Heart left ventricle (tissue), 16 donors: Measurements from ENCODE around the gene ANKRD16. TPM values are rescaled to one million over a fixed set of nuclear protein-coding genes. Genes with fewer than 3 reads are reported as not detected.

Experiments
- ATAC-seq, 4 donors: fragments of 200-7000 bp; cut with Tn5 transposase; one replicate each; pipeline ENCODE4 v1.9.1; 2020 to 2022; ENCODE audit warnings: moderate library complexity in 4 of 4, mild to moderate bottlenecking in 3 of 4, moderate number of reproducible peaks in 1 of 4
- DNase-seq, 5 donors: peaks; one replicate each; pipeline ENCODE4 v3.0.0-alpha.2; 2020
- H3K27ac ChIP-seq, 12 donors: fragments of 200-600 bp; sonication (generic) in 4 of 12; one replicate each; pipeline versions ENCODE4 v1.5.0 to v1.8.0; 2016 to 2022; ENCODE audit warnings: mild to moderate bottlenecking in 2 of 12
- H3K27me3 ChIP-seq, 9 donors: fragments of 200-600 bp; sonication (generic) in 2 of 9; one replicate each; pipeline versions ENCODE4 v1.5.1 to v1.8.0; 2016 to 2022; ENCODE audit warnings: mild to moderate bottlenecking in 3 of 9
- H3K36me3 ChIP-seq, 9 donors: fragments of 200-600 bp; sonication (generic) in 2 of 9; one replicate each; pipeline versions ENCODE4 v1.5.0 to v1.8.0; 2018 to 2022; ENCODE audit warnings: mild to moderate bottlenecking in 2 of 9
- H3K4me1 ChIP-seq, 12 donors: fragments of 200-600 bp; sonication (generic) in 4 of 12; one replicate each; pipeline versions ENCODE4 v1.5.0 to v1.8.0; 2016 to 2022; ENCODE audit warnings: mild to moderate bottlenecking in 3 of 12
- H3K4me3 ChIP-seq, 12 donors: fragments of 200-600 bp; sonication (generic) in 4 of 12; one replicate each; pipeline versions ENCODE4 v1.5.0 to v1.8.0; 2017 to 2022; ENCODE audit warnings: mild to moderate bottlenecking in 9 of 12, moderate library complexity in 4 of 12
- H3K9me3 ChIP-seq, 12 donors: fragments of 200-600 bp; sonication (generic) in 4 of 12; one replicate each; pipeline versions ENCODE4 v1.5.0 to v1.8.0; 2016 to 2022; ENCODE audit warnings: mild to moderate bottlenecking in 1 of 12
- CTCF ChIP-seq, 12 donors: fragments of 200-600 bp; sonication (generic) in 4 of 12; IDR thresholded peaks; one replicate each; pipeline versions ENCODE4 v1.5.0 to v1.8.0; 2018 to 2022; ENCODE audit warnings: antibody characterized with exemption in 12 of 12, mild to moderate bottlenecking in 5 of 12
- POLR2A ChIP-seq, 2 donors: fragments of 450-650 bp; IDR thresholded peaks; one replicate each; pipeline ENCODE4 v1.6.1; 2017; ENCODE audit warnings: antibody characterized with exemption in 2 of 2, mild to moderate bottlenecking in 2 of 2, moderate library complexity in 2 of 2
- WGBS, 4 donors: extraction: QIAGEN DNeasy Blood & Tissue Kit in 2 of 4; methylation state at CpG; one replicate each; pipeline versions ENCODE4 v1.1.5 to v1.1.7; 2013 to 2018; 5-methylcytosine and 5-hydroxymethylcytosine counted together
- intact Hi-C, 10 donors: fragments of 100-400 bp; cut with DNase I; formaldehyde crosslinking; loops; one replicate each; pipeline versions ENCODE4 v1.11.1 to v1.14.2; 2022
- polyA plus RNA-seq, 2 donors: library from polyadenylated mRNA; stranded (reverse); fragments of 200-250 nt; gene quantifications; one replicate each; pipeline ENCODE4 v1.2.3, GENCODE V29; 2013
- total RNA-seq, 9 donors: library from RNA; depleted of rRNA in 2 of 9; stranded (reverse); fragments of >200 nt in 2 of 9; fragmentation: NEBNext Ultra II Directional in 3 of 9; extraction: Animal tissue kit (Norgen Biotek cat#: 25700) in 3 of 9; gene quantifications; one replicate each; pipeline versions ENCODE4 v1.1.0 to v1.2.4, GENCODE V29; 2016 to 2023
- donor health status: ischemic (EF 13 %, LVEDD 7.1; RV severe dilation, severe dysfunction).
- donor health status: healthy with polysubstance abuse.
- donor health status: DM: no; HTN: yes; CAD: no.
- donor health status: DM: no; HTN: no; CAD: no.
- donor health status: ischemic (EF 25% LVEDD 6.9; RV normal size, moderate dysfunction).
- donor health status: ischemic (EF 25% LVEDD 5.7; RV mildly dilated, moderate dysfunction).
- donor health status: healthy.
- donor health status: DM: yes; HTN: yes; CAD: no.
- donor health status: ischemic (EF 35%, LVEDD 5.7; RV mildly dilated, moderate dysfunction).
- donor health status: nonischemic (EF 11% LVEDD 7.7; RV severe dilation, severe dysfunction).
- donor health status: DM: yes; HTN: yes; CAD: no.
- donor health status: PGD.
- donor health status: ischemic (EF 29% LVEDD 5.4; RV normal size, mild dysfunction).
- donor health status: nonischemic (EF 23%, LVEDD 6.1; RV moderate dilation, normal function).

ANKRD16 gene
- total and polyA plus RNA-seq, 11 donors, result 1.7 to 5.0 (median 2.7) TPM

- Histone ChIP-seq H3K27ac (no peak overlapping the region), H3K4me3 (no peak overlapping the region), H3K27me3 (no peaks in the 10 kb centered on the region), H3K36me3 (no peaks in the 10 kb centered on the region), H3K4me1 (peaks cover 0 to 7% (median 0%) of the 10 kb centered on the region in 12 donors), H3K9me3 (no peaks in the 10 kb centered on the region)
- no peak for ATAC-seq
- no peak for TF ChIP-seq CTCF (IDR thresholded peaks at IDR 0.05)
- no peak for TF ChIP-seq POLR2A (IDR thresholded peaks at IDR 0.05)
- no peak for DNase-seq
- 83 to 93% (median 87%) methylated on average over 13 of the region's 13 CpGs for WGBS, 4 donors
- intact Hi-C loops, result no loop called here
Observed at GRCh38 chr10:5832946-5833345, 56.7 kb downstream of the ANKRD16 start.

GRCh38 chr10:5831446-5831782, 58.3 kb downstream of the ANKRD16 start:
- WGBS, 4 donors, result 89 to 98% (median 92%) methylated on average over 5 to 8 of the region's 8 CpGs
- ATAC-seq, result no peak
- H3K4me3 ChIP-seq, result no peak overlapping the region
- H3K36me3 ChIP-seq, result no peaks in the 10 kb centered on the region
- no peak overlapping the region for H3K27ac ChIP-seq
- no peaks in the 10 kb centered on the region for H3K27me3 ChIP-seq
- intact Hi-C loops, result no loop called here
- no peaks in the 10 kb centered on the region for H3K9me3 ChIP-seq
- H3K4me1 ChIP-seq, result peaks cover 0 to 7% (median 0%) of the 10 kb centered on the region in 12 donors
- no peak for DNase-seq
- TF ChIP-seq CTCF (IDR thresholded peaks at IDR 0.05) (no peak), POLR2A (IDR thresholded peaks at IDR 0.05) (no peak)

- no peak for DNase-seq
- Histone ChIP-seq H3K9me3 (no peaks in the 10 kb centered on the region), H3K27me3 (no peaks in the 10 kb centered on the region), H3K4me1 (peaks cover 0 to 7% (median 0%) of the 10 kb centered on the region in 12 donors), H3K4me3 (no peak overlapping the region), H3K36me3 (no peaks in the 10 kb centered on the region), H3K27ac (no peak overlapping the region)
- ATAC-seq, result no peak
- intact Hi-C loops, result no loop called here
- 93 to 98% (median 94%) methylated on average over 13 to 14 of the region's 14 CpGs for WGBS, 4 donors
- TF ChIP-seq CTCF (IDR thresholded peaks at IDR 0.05) (no peak), POLR2A (IDR thresholded peaks at IDR 0.05) (no peak)
Observed at GRCh38 chr10:5830629-5831445, 58.9 kb downstream of the ANKRD16 start.

GRCh38 chr10:5829267-5829666, 60.4 kb downstream of the ANKRD16 start:
- Histone ChIP-seq H3K4me1 (peaks cover 0 to 7% (median 0%) of the 10 kb centered on the region in 12 donors), H3K4me3 (no peak overlapping the region), H3K9me3 (no peaks in the 10 kb centered on the region), H3K27me3 (no peaks in the 10 kb centered on the region), H3K36me3 (no peaks in the 10 kb centered on the region), H3K27ac (no peak overlapping the region)
- DNase-seq (no peak), ATAC-seq (no peak)
- TF ChIP-seq CTCF (IDR thresholded peaks at IDR 0.05) (no peak), POLR2A (IDR thresholded peaks at IDR 0.05) (no peak)
- intact Hi-C loops, result no loop called here
- WGBS, 4 donors, result 74 to 82% (median 79%) methylated on average over 9 of the region's 9 CpGs
